ENCODE measurements around the gene LETM1. TPM values are rescaled to one million over a fixed set of nuclear protein-coding genes. Genes with fewer than 3 reads are reported as not detected.
A peak's percentile ranks its signal among the peaks of the same experiment; 100 is the strongest.

LETM1 gene
- total RNA-seq, 1 donor from 2014 or later = 67.5 TPM

GRCh38 chr4:1769692-1770091 lies 86.3 kb downstream of the LETM1 start:
- no peaks in the 10 kb centered on the region for H3K36me3 ChIP-seq
- no peak overlapping the region for H3K4me3 ChIP-seq
- no peaks in the 10 kb centered on the region for H3K27me3 ChIP-seq
- TF ChIP-seq, protein P1, sequence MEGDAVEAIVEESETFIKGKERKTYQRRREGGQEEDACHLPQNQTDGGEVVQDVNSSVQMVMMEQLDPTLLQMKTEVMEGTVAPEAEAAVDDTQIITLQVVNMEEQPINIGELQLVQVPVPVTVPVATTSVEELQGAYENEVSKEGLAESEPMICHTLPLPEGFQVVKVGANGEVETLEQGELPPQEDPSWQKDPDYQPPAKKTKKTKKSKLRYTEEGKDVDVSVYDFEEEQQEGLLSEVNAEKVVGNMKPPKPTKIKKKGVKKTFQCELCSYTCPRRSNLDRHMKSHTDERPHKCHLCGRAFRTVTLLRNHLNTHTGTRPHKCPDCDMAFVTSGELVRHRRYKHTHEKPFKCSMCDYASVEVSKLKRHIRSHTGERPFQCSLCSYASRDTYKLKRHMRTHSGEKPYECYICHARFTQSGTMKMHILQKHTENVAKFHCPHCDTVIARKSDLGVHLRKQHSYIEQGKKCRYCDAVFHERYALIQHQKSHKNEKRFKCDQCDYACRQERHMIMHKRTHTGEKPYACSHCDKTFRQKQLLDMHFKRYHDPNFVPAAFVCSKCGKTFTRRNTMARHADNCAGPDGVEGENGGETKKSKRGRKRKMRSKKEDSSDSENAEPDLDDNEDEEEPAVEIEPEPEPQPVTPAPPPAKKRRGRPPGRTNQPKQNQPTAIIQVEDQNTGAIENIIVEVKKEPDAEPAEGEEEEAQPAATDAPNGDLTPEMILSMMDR (IDR thresholded peaks at IDR 0.05) = no peak
- peaks cover 57% of the 10 kb centered on the region for H3K4me1 ChIP-seq
- intact Hi-C loops (cut with DNase I) = loop anchor here (10.0 kb wide), 1 partner anchor 135 kb away; no protein-coding TSS in a partner anchor
- no peaks in the 10 kb centered on the region for H3K9me3 ChIP-seq
- DNase-seq (ENCODE audit: extremely low spot score in 2 of 2) = no peak
- H3K27ac ChIP-seq = no peak overlapping the region

DNA sequence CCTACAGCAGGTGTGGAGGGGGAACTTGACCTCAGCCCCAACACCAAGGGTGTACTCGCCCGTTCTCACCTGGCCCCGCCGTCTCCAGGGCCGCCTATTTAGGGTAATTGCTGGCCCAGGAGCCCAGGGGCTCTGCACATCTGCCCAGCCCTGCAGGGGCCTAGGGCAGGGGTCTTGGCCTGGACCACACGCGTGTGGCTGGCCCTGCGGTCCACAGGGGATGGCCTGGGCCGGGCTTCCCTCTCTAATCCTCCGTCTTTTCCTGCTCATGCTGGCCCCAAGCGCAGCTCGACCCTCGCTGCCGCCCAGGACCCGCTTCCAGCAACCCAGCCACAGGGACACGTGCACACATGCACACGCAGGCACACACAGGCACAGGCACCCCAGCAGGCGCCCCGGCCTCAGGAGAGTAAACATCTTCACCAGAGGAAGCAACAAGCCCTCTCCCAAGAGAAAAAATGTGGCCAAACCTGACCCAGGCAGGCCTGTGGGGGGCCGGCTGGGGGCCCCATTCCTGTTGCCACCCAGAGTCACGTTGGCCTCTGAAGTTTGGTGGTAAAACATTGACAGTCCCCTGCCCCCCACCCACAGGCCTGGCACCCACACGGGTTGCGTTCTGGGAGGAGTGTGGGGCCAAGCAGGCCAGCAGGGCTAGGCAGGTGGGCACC lies 87.5 kb downstream of the LETM1 start:
- intact Hi-C loops (cut with DNase I) = loop anchor here (10.0 kb wide), 1 partner anchor 136 kb away; no protein-coding TSS in a partner anchor
- no peaks in the 10 kb centered on the region for H3K9me3 ChIP-seq
- no peak for DNase-seq (ENCODE audit: extremely low spot score in 2 of 2)
- no peak for TF ChIP-seq POLR2A (IDR thresholded peaks at IDR 0.05)
- TF ChIP-seq POLR2AphosphoS5 (IDR thresholded peaks at IDR 0.05; ENCODE audit: insufficient read depth in 1 of 2, low read depth in 1 of 2) = no peak
- TF ChIP-seq, protein P1 (IDR thresholded peaks at IDR 0.05) = no peak
- H3K27ac ChIP-seq = peak overlapping the region; percentile 65
- no peaks in the 10 kb centered on the region for H3K27me3 ChIP-seq
- H3K4me3 ChIP-seq = no peak overlapping the region
- H3K4me1 ChIP-seq = peaks cover 64% of the 10 kb centered on the region
- H3K36me3 ChIP-seq = no peaks in the 10 kb centered on the region

DNA sequence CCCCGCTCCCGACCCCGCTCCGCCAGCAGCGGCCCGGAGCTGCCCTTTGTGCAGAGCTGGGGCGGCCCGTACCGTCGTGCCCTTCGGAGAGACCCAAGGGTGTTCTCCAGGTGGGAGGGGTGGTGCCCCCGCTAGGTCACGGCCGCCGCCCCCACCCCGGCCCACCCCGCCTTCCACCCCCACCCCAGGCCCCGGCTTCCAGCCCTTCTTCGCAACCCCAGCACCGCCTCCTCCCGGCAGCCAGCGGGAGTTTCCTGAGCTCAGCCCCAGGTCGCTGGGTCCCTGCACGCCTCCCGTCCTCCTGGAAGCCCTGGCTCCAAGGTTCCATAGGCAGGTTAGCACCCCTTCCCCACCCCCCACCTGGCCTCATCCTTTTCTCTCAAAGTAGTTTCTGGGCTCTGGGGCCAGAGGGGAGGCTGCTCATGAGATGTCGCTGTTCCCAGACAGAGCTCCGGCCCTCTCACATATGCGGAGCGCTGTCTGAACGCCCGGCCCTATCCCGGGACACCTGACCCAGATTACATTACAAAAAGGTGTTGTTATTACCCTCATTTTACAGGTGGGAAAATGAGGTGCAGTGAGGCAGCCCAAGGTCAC lies 88.1 kb downstream of the LETM1 start:
- no peaks in the 10 kb centered on the region for H3K27me3 ChIP-seq

GRCh38 chr4:1767061-1767769 lies 88.7 kb downstream of the LETM1 start:
- H3K27ac ChIP-seq = peak overlapping the region; percentile 54
- no peaks in the 10 kb centered on the region for H3K36me3 ChIP-seq
- H3K27me3 ChIP-seq = no peaks in the 10 kb centered on the region
- no peak for DNase-seq (ENCODE audit: extremely low spot score in 2 of 2)
- peak overlapping the region; percentile 45 to 63 for H3K4me3 ChIP-seq
- H3K9me3 ChIP-seq = no peaks in the 10 kb centered on the region
- H3K4me1 ChIP-seq = peaks cover 67% of the 10 kb centered on the region
- intact Hi-C loops (cut with DNase I) = loop anchor here (10.0 kb wide), 1 partner anchor 138 kb away; no protein-coding TSS in a partner anchor
- TF ChIP-seq, protein P1 (IDR thresholded peaks at IDR 0.05) = no peak
- no peak for TF ChIP-seq POLR2A (IDR thresholded peaks at IDR 0.05)
- no peak for TF ChIP-seq POLR2AphosphoS5 (IDR thresholded peaks at IDR 0.05; ENCODE audit: insufficient read depth in 1 of 2, low read depth in 1 of 2)

More for the DNA sequence above, 88.1 kb downstream of the LETM1 start:
- TF ChIP-seq POLR2A (IDR thresholded peaks at IDR 0.05) (no peak), POLR2AphosphoS5 (IDR thresholded peaks at IDR 0.05; ENCODE audit: insufficient read depth in 1 of 2, low read depth in 1 of 2) (no peak)
- TF ChIP-seq, protein P1 (IDR thresholded peaks at IDR 0.05) = no peak
- peak overlapping the region; percentile 45 to 63 for H3K4me3 ChIP-seq
- no peaks in the 10 kb centered on the region for H3K9me3 ChIP-seq
- H3K36me3 ChIP-seq = no peaks in the 10 kb centered on the region
- H3K27ac ChIP-seq = no peak overlapping the region
- intact Hi-C loops (cut with DNase I) = loop anchor here (10.0 kb wide), 1 partner anchor 137 kb away; no protein-coding TSS in a partner anchor
- no peak for DNase-seq (ENCODE audit: extremely low spot score in 2 of 2)
- H3K4me1 ChIP-seq = peaks cover 69% of the 10 kb centered on the region
